Measurements from ENCODE around the gene BNC2.

GRCh38 chr9:16450043-16450442 lies 420.4 kb downstream of the BNC2 start:
- TF ChIP-seq CTCF (IDR thresholded peaks at IDR 0.05) (no peak), POLR2A (IDR thresholded peaks at IDR 0.05) (no peak)
